ENCODE data around the gene FKBP2.

DNA sequence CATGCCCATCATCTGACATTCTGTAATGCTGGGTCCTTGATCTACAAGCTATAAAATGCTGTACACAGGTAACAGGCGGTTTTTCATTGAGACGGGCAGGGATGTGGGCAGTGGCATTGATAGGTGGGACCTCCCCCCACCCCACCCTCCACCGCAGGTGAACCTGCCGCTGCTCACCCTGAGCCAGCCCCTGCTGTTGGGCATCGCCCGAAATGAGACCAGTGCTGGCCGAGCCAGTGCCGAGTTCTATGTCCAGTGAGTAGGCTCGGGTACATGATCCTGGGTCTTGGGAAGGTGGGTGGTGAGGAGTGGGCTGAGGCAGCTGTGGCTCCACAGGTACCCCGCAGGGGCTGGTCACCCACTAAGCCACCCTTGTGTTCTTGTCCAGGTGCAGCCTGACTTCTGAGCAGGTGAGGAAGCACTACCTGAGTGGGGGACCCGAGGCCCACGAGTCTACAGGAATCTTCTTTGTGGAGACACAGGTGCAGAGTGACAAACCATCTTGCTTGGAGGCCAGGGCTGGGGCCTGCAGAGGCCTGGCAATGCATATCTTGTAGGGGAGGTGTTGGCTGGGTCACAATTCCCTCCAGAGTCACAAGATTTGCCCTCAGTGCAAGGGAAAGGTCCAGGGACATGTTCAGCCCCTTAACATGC, 11.7 kb upstream of the FKBP2 start:
- TF ChIP-seq, protein P1, sequence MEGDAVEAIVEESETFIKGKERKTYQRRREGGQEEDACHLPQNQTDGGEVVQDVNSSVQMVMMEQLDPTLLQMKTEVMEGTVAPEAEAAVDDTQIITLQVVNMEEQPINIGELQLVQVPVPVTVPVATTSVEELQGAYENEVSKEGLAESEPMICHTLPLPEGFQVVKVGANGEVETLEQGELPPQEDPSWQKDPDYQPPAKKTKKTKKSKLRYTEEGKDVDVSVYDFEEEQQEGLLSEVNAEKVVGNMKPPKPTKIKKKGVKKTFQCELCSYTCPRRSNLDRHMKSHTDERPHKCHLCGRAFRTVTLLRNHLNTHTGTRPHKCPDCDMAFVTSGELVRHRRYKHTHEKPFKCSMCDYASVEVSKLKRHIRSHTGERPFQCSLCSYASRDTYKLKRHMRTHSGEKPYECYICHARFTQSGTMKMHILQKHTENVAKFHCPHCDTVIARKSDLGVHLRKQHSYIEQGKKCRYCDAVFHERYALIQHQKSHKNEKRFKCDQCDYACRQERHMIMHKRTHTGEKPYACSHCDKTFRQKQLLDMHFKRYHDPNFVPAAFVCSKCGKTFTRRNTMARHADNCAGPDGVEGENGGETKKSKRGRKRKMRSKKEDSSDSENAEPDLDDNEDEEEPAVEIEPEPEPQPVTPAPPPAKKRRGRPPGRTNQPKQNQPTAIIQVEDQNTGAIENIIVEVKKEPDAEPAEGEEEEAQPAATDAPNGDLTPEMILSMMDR (IDR thresholded peaks at IDR 0.05 in 4 of 5, conservative IDR thresholded peaks at IDR 0.05 in 1 of 5) = no peak
- no peak for TF ChIP-seq POLR2A (IDR thresholded peaks at IDR 0.05)

All from gastrocnemius medialis (tissue), 4 donors.